ENCODE measurements around the gene SMAD6. TPM values are rescaled to one million over a fixed set of nuclear protein-coding genes. Genes with fewer than 3 reads are reported as not detected.

Gene SMAD6
- total and polyA plus RNA-seq, 5 donors from 2014 or later: 0.27 TPM; not detected in 4

DNA sequence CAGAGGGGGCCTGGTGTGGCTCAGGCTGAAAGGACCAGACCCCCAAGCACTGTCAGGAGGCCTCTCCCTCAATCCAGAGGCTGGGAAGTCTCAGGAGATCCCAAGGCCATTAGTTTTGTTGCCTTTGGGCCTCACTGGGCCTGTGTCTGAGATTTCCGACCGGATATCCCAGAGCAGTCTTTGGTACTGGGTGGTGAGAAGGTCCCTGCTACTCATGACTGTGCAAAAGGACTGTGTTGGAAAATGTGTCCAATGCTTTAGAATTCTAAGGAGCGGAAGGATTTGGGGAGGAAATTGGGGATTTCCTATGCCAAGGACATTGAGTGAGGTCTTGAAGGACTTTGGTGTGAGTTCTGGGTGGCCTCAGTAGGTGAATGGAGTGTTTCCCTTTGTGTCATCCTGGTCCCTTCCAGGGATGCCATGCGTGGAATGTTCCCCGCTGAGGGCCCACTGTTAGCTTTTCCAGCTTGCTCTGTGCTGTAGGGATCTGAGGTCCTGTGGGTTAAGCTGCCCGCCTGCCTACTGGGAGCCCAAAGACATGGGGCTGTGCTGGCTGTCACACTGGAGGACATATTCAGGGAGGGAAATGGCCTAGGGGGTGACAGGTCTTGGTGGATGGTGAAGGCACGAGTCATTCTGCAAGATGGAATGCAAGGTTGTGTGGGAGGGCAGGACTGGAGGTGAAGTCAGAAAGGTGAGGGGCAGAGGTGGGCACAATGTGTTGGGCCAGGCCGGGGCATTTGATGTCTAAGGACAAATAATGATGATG, 16.4 kb downstream of the SMAD6 start:
- H3K27ac ChIP-seq (ENCODE audit: insufficient read depth, low read length, poor library complexity, severe bottlenecking): no peak overlapping the region
- ATAC-seq (ENCODE audit: low read depth in 2 of 2) (no peak), DNase-seq (no peak)
- Mint-ChIP-seq H3K27me3 (peaks cover 5% of the 10 kb centered on the region), H3K27ac (peak overlapping the region in 1 of 3 donors; percentile 27), H3K9me3 (no peaks in the 10 kb centered on the region), H3K4me1 (peaks cover 0 to 25% (median 11%) of the 10 kb centered on the region in 4 donors), H3K4me3 (no peak overlapping the region), H3K36me3 (no peaks in the 10 kb centered on the region)
- H3K36me3 ChIP-seq (ENCODE audit: control insufficient read depth, insufficient read depth, low read length): no peaks in the 10 kb centered on the region
- no peaks in the 10 kb centered on the region for H3K9me3 ChIP-seq (ENCODE audit: control insufficient read depth in 2 of 2, low read length in 2 of 2)
- H3K4me1 ChIP-seq (ENCODE audit: control insufficient read depth, insufficient read depth, low read length, poor library complexity, severe bottlenecking): no peaks in the 10 kb centered on the region
- H3K4me3 ChIP-seq (ENCODE audit: low read depth, low read length): no peak overlapping the region
- H3K27me3 ChIP-seq (ENCODE audit: control insufficient read depth, insufficient read depth, low read length): no peaks in the 10 kb centered on the region

DNA sequence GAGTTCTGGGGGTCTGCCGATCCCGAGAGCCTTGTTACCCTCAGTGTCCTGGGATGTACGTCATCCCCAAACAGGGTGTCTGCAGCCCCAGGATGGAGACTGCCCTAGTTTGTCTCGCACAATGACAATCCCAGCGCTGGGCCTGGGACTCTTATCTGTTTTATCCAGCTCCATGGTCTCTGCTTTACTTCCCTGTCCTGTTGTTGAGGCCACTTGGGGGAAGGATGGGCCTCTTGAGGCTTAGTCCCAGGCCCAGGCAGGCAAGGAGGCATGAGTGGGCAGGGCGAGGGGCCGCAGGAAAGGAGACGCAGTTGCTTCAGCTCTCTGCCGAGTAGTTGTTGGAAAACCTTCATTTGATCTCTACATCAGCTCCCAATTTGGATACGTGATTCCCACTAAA, 17.4 kb downstream of the SMAD6 start:
- Mint-ChIP-seq H3K9me3 (no peaks in the 10 kb centered on the region), H3K4me3 (no peak overlapping the region), H3K27ac (no peak overlapping the region), H3K27me3 (peaks cover 5% of the 10 kb centered on the region), H3K36me3 (no peaks in the 10 kb centered on the region), H3K4me1 (peaks cover 0 to 25% (median 11%) of the 10 kb centered on the region in 4 donors)
- DNase-seq (peak in 1 of 3 donors; percentile 14), ATAC-seq (ENCODE audit: low read depth in 2 of 2) (no peak)
- Histone ChIP-seq H3K4me1 (ENCODE audit: control insufficient read depth, insufficient read depth, low read length, poor library complexity, severe bottlenecking) (no peaks in the 10 kb centered on the region), H3K4me3 (ENCODE audit: low read depth, low read length) (no peak overlapping the region), H3K36me3 (ENCODE audit: control insufficient read depth, insufficient read depth, low read length) (no peaks in the 10 kb centered on the region), H3K27ac (ENCODE audit: insufficient read depth, low read length, poor library complexity, severe bottlenecking) (no peak overlapping the region), H3K9me3 (ENCODE audit: control insufficient read depth in 2 of 2, low read length in 2 of 2) (no peaks in the 10 kb centered on the region), H3K27me3 (ENCODE audit: control insufficient read depth, insufficient read depth, low read length) (no peaks in the 10 kb centered on the region)

DNA sequence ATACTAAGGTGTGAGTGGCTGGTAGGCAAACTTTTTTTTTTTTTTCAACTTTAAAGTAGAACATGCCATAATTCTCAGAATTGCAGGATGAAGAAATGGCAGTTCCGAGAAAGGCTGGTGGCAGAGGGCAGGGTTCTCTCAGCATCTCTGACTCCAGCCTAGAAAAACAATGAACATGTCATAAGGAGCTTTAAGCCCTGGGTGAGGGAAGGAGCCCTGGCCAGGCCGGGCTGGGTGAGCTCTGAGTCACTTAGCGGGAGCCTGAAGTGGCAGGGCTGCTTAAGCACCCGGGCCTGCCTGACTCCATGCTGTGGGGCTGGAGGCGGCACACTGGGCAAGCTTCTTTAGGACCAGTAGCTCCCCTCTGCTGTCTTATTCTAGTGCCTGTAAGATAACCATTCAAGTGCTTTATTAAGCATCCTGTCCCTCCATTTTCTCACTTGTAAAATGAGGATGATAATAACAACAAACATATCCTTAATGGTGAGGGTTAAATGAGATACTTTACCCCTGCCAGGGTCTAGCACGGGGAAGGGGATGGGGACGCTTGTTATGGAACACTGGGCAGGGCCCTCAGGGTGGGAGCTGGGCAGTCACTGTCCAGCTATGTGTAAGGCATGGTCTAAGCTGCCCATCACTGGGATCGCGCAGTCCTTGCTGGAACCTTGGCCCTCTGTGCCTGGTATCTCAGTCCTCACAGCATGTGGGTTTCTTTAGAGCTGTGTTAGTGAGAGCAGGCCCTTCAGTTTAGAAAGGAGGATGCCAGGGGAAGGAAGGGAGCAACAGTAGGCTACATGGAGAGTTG, 18.4 kb downstream of the SMAD6 start:
- Mint-ChIP-seq H3K4me1 (peaks cover 0 to 25% (median 11%) of the 10 kb centered on the region in 4 donors), H3K9me3 (no peaks in the 10 kb centered on the region), H3K27ac (peak overlapping the region in 2 of 3 donors; percentile 26 to 48), H3K4me3 (no peak overlapping the region), H3K36me3 (no peaks in the 10 kb centered on the region), H3K27me3 (peaks cover 5% of the 10 kb centered on the region)
- no peaks in the 10 kb centered on the region for H3K9me3 ChIP-seq (ENCODE audit: control insufficient read depth in 2 of 2, low read length in 2 of 2)
- H3K4me1 ChIP-seq (ENCODE audit: control insufficient read depth, insufficient read depth, low read length, poor library complexity, severe bottlenecking): no peaks in the 10 kb centered on the region
- H3K27me3 ChIP-seq (ENCODE audit: control insufficient read depth, insufficient read depth, low read length): no peaks in the 10 kb centered on the region
- peak; percentile 72 to 79 for ATAC-seq (ENCODE audit: low read depth in 2 of 2)
- peak in 1 of 3 donors; percentile 97 for DNase-seq
- no peaks in the 10 kb centered on the region for H3K36me3 ChIP-seq (ENCODE audit: control insufficient read depth, insufficient read depth, low read length)
- no peak overlapping the region for H3K27ac ChIP-seq (ENCODE audit: insufficient read depth, low read length, poor library complexity, severe bottlenecking)
- no peak overlapping the region for H3K4me3 ChIP-seq (ENCODE audit: low read depth, low read length)

- no peaks in the 10 kb centered on the region for H3K36me3 Mint-ChIP-seq
- no peak overlapping the region for H3K4me3 Mint-ChIP-seq
- Histone ChIP-seq H3K36me3 (ENCODE audit: control insufficient read depth, insufficient read depth, low read length) (no peaks in the 10 kb centered on the region), H3K9me3 (ENCODE audit: control insufficient read depth in 2 of 2, low read length in 2 of 2) (no peaks in the 10 kb centered on the region), H3K27ac (ENCODE audit: insufficient read depth, low read length, poor library complexity, severe bottlenecking) (no peak overlapping the region), H3K4me3 (ENCODE audit: low read depth, low read length) (no peak overlapping the region), H3K4me1 (ENCODE audit: control insufficient read depth, insufficient read depth, low read length, poor library complexity, severe bottlenecking) (no peaks in the 10 kb centered on the region), H3K27me3 (ENCODE audit: control insufficient read depth, insufficient read depth, low read length) (no peaks in the 10 kb centered on the region)
- peaks cover 5% of the 10 kb centered on the region for H3K27me3 Mint-ChIP-seq
- ATAC-seq (ENCODE audit: low read depth in 2 of 2) (no peak), DNase-seq (peak in 1 of 3 donors; percentile 54)
- H3K27ac Mint-ChIP-seq: peak overlapping the region in 2 of 3 donors; percentile 26 to 49
- H3K9me3 Mint-ChIP-seq: no peaks in the 10 kb centered on the region
- peaks cover 0 to 25% (median 11%) of the 10 kb centered on the region in 4 donors for H3K4me1 Mint-ChIP-seq
Observed at GRCh38 chr15:66721020-66721419, 19.0 kb downstream of the SMAD6 start.

- Histone ChIP-seq H3K36me3 (ENCODE audit: control insufficient read depth, insufficient read depth, low read length) (no peaks in the 10 kb centered on the region), H3K27ac (ENCODE audit: insufficient read depth, low read length, poor library complexity, severe bottlenecking) (no peak overlapping the region), H3K4me3 (ENCODE audit: low read depth, low read length) (no peak overlapping the region), H3K9me3 (ENCODE audit: control insufficient read depth in 2 of 2, low read length in 2 of 2) (no peaks in the 10 kb centered on the region), H3K4me1 (ENCODE audit: control insufficient read depth, insufficient read depth, low read length, poor library complexity, severe bottlenecking) (no peaks in the 10 kb centered on the region), H3K27me3 (ENCODE audit: control insufficient read depth, insufficient read depth, low read length) (no peaks in the 10 kb centered on the region)
- Mint-ChIP-seq H3K27ac (peak overlapping the region; percentile 45 to 50 (median 49)), H3K4me3 (no peak overlapping the region), H3K36me3 (no peaks in the 10 kb centered on the region), H3K9me3 (no peaks in the 10 kb centered on the region), H3K4me1 (peaks cover 0 to 25% (median 11%) of the 10 kb centered on the region in 4 donors), H3K27me3 (peaks cover 5% of the 10 kb centered on the region)
- DNase-seq (peak in 1 of 3 donors; percentile 64), ATAC-seq (ENCODE audit: low read depth in 2 of 2) (no peak)
Observed at GRCh38 chr15:66721501-66721937, 19.5 kb downstream of the SMAD6 start.

DNA sequence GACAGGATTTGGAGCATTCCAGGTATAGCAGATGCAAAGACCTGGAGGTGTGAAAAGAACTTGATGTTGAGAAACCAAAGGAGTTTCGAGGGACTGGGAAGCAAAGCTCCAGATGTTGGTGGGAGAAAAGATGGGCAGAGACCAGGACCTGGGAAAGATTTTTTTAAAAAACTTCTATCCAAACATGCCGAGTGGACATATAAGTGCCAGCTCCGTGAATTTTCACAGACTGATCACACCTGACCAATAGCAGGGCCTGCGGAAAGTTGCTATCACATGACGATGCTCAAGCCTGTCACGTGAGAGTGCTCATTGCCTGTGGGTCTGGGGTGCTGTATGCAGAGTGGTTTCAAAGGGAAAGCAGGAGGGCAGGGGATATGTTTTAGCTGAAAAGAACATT, 19.9 kb downstream of the SMAD6 start:
- Histone ChIP-seq H3K36me3 (ENCODE audit: control insufficient read depth, insufficient read depth, low read length) (no peaks in the 10 kb centered on the region), H3K4me3 (ENCODE audit: low read depth, low read length) (no peak overlapping the region), H3K27ac (ENCODE audit: insufficient read depth, low read length, poor library complexity, severe bottlenecking) (no peak overlapping the region), H3K27me3 (ENCODE audit: control insufficient read depth, insufficient read depth, low read length) (no peaks in the 10 kb centered on the region), H3K4me1 (ENCODE audit: control insufficient read depth, insufficient read depth, low read length, poor library complexity, severe bottlenecking) (no peaks in the 10 kb centered on the region), H3K9me3 (ENCODE audit: control insufficient read depth in 2 of 2, low read length in 2 of 2) (no peaks in the 10 kb centered on the region)
- Mint-ChIP-seq H3K36me3 (no peaks in the 10 kb centered on the region), H3K27ac (peak overlapping the region in 2 of 3 donors; percentile 45 to 51), H3K9me3 (no peaks in the 10 kb centered on the region), H3K4me1 (peaks cover 0 to 25% (median 11%) of the 10 kb centered on the region in 4 donors), H3K27me3 (peaks cover 5% of the 10 kb centered on the region), H3K4me3 (no peak overlapping the region)
- ATAC-seq (ENCODE audit: low read depth in 2 of 2) (no peak), DNase-seq (no peak)

- H3K36me3 Mint-ChIP-seq: no peaks in the 10 kb centered on the region
- H3K27ac Mint-ChIP-seq: no peak overlapping the region
- H3K27me3 ChIP-seq (ENCODE audit: control insufficient read depth, insufficient read depth, low read length): no peaks in the 10 kb centered on the region
- peaks cover 5% of the 10 kb centered on the region for H3K27me3 Mint-ChIP-seq
- DNase-seq (no peak), ATAC-seq (ENCODE audit: low read depth in 2 of 2) (no peak)
- no peaks in the 10 kb centered on the region for H3K9me3 ChIP-seq (ENCODE audit: control insufficient read depth in 2 of 2, low read length in 2 of 2)
- no peaks in the 10 kb centered on the region for H3K36me3 ChIP-seq (ENCODE audit: control insufficient read depth, insufficient read depth, low read length)
- H3K27ac ChIP-seq (ENCODE audit: insufficient read depth, low read length, poor library complexity, severe bottlenecking): no peak overlapping the region
- H3K9me3 Mint-ChIP-seq: no peaks in the 10 kb centered on the region
- no peak overlapping the region for H3K4me3 ChIP-seq (ENCODE audit: low read depth, low read length)
- H3K4me1 ChIP-seq (ENCODE audit: control insufficient read depth, insufficient read depth, low read length, poor library complexity, severe bottlenecking): no peaks in the 10 kb centered on the region
- H3K4me3 Mint-ChIP-seq: no peak overlapping the region
- peaks cover 0 to 25% (median 11%) of the 10 kb centered on the region in 4 donors for H3K4me1 Mint-ChIP-seq
Observed at GRCh38 chr15:66722757-66723540, 20.9 kb downstream of the SMAD6 start.

Measured in CD4-positive, CD25-positive, alpha-beta regulatory T cell (primary cell).